HepG2 (cell line): ENCODE results near the gene JAZF1.

Experiments
- ATRX ChIP-seq: sonication (generic); formaldehyde crosslinking; IDR thresholded peaks from 2 replicates; pipeline ENCODE4 v1.4.0; 2020; ENCODE audit warnings: missing genetic modification reagents, borderline replicate concordance
- PITX1 ChIP-seq: sonication (generic); formaldehyde crosslinking; IDR thresholded peaks from 2 replicates; pipeline ENCODE4 v1.5.1; 2020; ENCODE audit warnings: mild to moderate bottlenecking, missing genetic modification reagents
- POLR2A ChIP-seq, 2 experiments: IDR thresholded peaks; 2 replicates each; pipeline ENCODE4 v1.6.1; 2011; ENCODE audit warnings: low read depth in 2 of 2, low read length in 2 of 2, mild to moderate bottlenecking in 1 of 2, moderate library complexity in 1 of 2; ENCODE audit not compliant: insufficient read depth in 1 of 2
- TP53 ChIP-seq: sonication (generic); formaldehyde crosslinking; conservative IDR thresholded peaks from 2 replicates; pipeline ENCODE4 v1.4.0; 2020; ENCODE audit warnings: missing genetic modification reagents
- ZNF337 ChIP-seq: sonication (generic); formaldehyde crosslinking; IDR thresholded peaks from 2 replicates; pipeline ENCODE4 v1.5.1; 2020; ENCODE audit warnings: missing genetic modification reagents, low read depth, mild to moderate bottlenecking, borderline replicate concordance
- TF ChIP-seq, protein P1 (sequence below): sonication (generic); formaldehyde crosslinking; IDR thresholded peaks from 2 replicates; pipeline ENCODE4 v1.5.0; 2020; ENCODE audit warnings: mild to moderate bottlenecking, missing genetic modification reagents, moderate library complexity
- TF ChIP-seq, protein P2 (sequence below): IDR thresholded peaks from 2 replicates; pipeline ENCODE4 v1.6.1; 2016

GRCh38 chr7:28115261-28115660 is 65.3 kb downstream of the JAZF1 start:
- TF ChIP-seq ATRX (CRISPR knock-in tag) (no peak), ZNF337 (CRISPR knock-in tag) (no peak), POLR2A (IDR thresholded peaks at IDR 0.05; ENCODE audit: insufficient read depth in 1 of 2, low read depth in 2 of 2, low read length in 2 of 2) (no peak), TP53 (CRISPR knock-in tag) (no peak), PITX1 (no peak)
- TF ChIP-seq, protein P1, sequence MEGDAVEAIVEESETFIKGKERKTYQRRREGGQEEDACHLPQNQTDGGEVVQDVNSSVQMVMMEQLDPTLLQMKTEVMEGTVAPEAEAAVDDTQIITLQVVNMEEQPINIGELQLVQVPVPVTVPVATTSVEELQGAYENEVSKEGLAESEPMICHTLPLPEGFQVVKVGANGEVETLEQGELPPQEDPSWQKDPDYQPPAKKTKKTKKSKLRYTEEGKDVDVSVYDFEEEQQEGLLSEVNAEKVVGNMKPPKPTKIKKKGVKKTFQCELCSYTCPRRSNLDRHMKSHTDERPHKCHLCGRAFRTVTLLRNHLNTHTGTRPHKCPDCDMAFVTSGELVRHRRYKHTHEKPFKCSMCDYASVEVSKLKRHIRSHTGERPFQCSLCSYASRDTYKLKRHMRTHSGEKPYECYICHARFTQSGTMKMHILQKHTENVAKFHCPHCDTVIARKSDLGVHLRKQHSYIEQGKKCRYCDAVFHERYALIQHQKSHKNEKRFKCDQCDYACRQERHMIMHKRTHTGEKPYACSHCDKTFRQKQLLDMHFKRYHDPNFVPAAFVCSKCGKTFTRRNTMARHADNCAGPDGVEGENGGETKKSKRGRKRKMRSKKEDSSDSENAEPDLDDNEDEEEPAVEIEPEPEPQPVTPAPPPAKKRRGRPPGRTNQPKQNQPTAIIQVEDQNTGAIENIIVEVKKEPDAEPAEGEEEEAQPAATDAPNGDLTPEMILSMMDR (CRISPR knock-in tag), result no peak
- TF ChIP-seq, protein P2, sequence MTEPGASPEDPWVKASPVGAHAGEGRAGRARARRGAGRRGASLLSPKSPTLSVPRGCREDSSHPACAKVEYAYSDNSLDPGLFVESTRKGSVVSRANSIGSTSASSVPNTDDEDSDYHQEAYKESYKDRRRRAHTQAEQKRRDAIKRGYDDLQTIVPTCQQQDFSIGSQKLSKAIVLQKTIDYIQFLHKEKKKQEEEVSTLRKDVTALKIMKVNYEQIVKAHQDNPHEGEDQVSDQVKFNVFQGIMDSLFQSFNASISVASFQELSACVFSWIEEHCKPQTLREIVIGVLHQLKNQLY (CRISPR knock-in tag), result no peak
